ENCODE results near the gene HNF1A. TPM values are rescaled to one million over a fixed set of nuclear protein-coding genes. Genes with fewer than 3 reads are reported as not detected.

HNF1A gene
- polyA plus RNA-seq, 1 donor (not counting 4 experiments of a cell fraction or from before 2014, with no cell fraction given), result not detected

- no peaks in the 10 kb centered on the region for H3K4me1 ChIP-seq (ENCODE audit: control insufficient read depth, extremely low read depth, insufficient read depth, low read length)
- H4K20me1 ChIP-seq (ENCODE audit: control insufficient read depth, extremely low read depth, insufficient read depth, low read length), result no peaks in the 10 kb centered on the region
- no peaks in the 10 kb centered on the region for H3K9me1 ChIP-seq (ENCODE audit: control insufficient read depth, extremely low read depth, insufficient read depth, low read length)
- no peaks in the 10 kb centered on the region for H3K79me2 ChIP-seq (ENCODE audit: control insufficient read depth, insufficient read depth, low read length)
- no peak overlapping the region for H3K4me3 ChIP-seq (ENCODE audit: control insufficient read depth in 2 of 3, extremely low read depth in 1 of 3, insufficient read depth in 2 of 3, low read depth in 1 of 3, low read length in 3 of 3)
- peaks cover 5 to 12% of the 10 kb centered on the region in 2 experiments for H3K36me3 ChIP-seq (ENCODE audit: control insufficient read depth in 2 of 2, extremely low read depth in 1 of 2, insufficient read depth in 2 of 2, low read length in 2 of 2)
- no peak overlapping the region for H2AFZ ChIP-seq (ENCODE audit: control insufficient read depth, low read length)
- no peak overlapping the region for H3K4me2 ChIP-seq (ENCODE audit: control insufficient read depth, extremely low read depth, insufficient read depth, low read depth, low read length)
- FAIRE-seq (no peak), DNase-seq (ENCODE audit: low read depth, low spot score) (no peak)
- H3K27me3 ChIP-seq (ENCODE audit: control insufficient read depth, extremely low read depth, insufficient read depth, low read length), result no peaks in the 10 kb centered on the region
- dilution Hi-C loops (cut with MboI; ENCODE audit: extremely low pct_ligation_motif_present, low sequenced_read_pairs), result no loop called here
- no peak overlapping the region for H3K9ac ChIP-seq (ENCODE audit: control insufficient read depth, extremely low read depth, insufficient read depth, low read length)
- no peak overlapping the region for H3K27ac ChIP-seq (ENCODE audit: control insufficient read depth, insufficient read depth, low read length)
- TF ChIP-seq EZH2 (IDR thresholded peaks at IDR 0.05; ENCODE audit: low read length), result no peak
- TF ChIP-seq CTCF (optimal IDR thresholded peaks at IDR 0.05 in 1 of 3, IDR thresholded peaks at IDR 0.05 in 1 of 3, conservative IDR thresholded peaks at IDR 0.05 in 1 of 3; ENCODE audit: extremely low read depth in 1 of 3, insufficient read depth in 2 of 3, low read length in 3 of 3), result no peak
- no peaks in the 10 kb centered on the region for H3K9me3 ChIP-seq (ENCODE audit: control insufficient read depth, low read depth, low read length)
Observed at GRCh38 chr12:120999191-121000120, 21.1 kb downstream of the HNF1A start.

GRCh38 chr12:121000530-121000929, 22.2 kb downstream of the HNF1A start:
- H4K20me1 ChIP-seq (ENCODE audit: control insufficient read depth, extremely low read depth, insufficient read depth, low read length), result no peaks in the 10 kb centered on the region
- no peaks in the 10 kb centered on the region for H3K27me3 ChIP-seq (ENCODE audit: control insufficient read depth, extremely low read depth, insufficient read depth, low read length)
- no peak overlapping the region for H3K4me2 ChIP-seq (ENCODE audit: control insufficient read depth, extremely low read depth, insufficient read depth, low read depth, low read length)
- no peak overlapping the region for H2AFZ ChIP-seq (ENCODE audit: control insufficient read depth, low read length)
- TF ChIP-seq EZH2 (IDR thresholded peaks at IDR 0.05; ENCODE audit: low read length) (no peak), CTCF (optimal IDR thresholded peaks at IDR 0.05 in 1 of 3, IDR thresholded peaks at IDR 0.05 in 1 of 3, conservative IDR thresholded peaks at IDR 0.05 in 1 of 3; ENCODE audit: extremely low read depth in 1 of 3, insufficient read depth in 2 of 3, low read length in 3 of 3) (no peak)
- no peak overlapping the region for H3K27ac ChIP-seq (ENCODE audit: control insufficient read depth, insufficient read depth, low read length)
- H3K36me3 ChIP-seq (ENCODE audit: control insufficient read depth in 2 of 2, extremely low read depth in 1 of 2, insufficient read depth in 2 of 2, low read length in 2 of 2), result peaks cover 9 to 16% of the 10 kb centered on the region in 2 experiments
- H3K4me1 ChIP-seq (ENCODE audit: control insufficient read depth, extremely low read depth, insufficient read depth, low read length), result no peaks in the 10 kb centered on the region
- no peak overlapping the region for H3K9ac ChIP-seq (ENCODE audit: control insufficient read depth, extremely low read depth, insufficient read depth, low read length)
- no peaks in the 10 kb centered on the region for H3K9me1 ChIP-seq (ENCODE audit: control insufficient read depth, extremely low read depth, insufficient read depth, low read length)
- no peak for FAIRE-seq
- H3K79me2 ChIP-seq (ENCODE audit: control insufficient read depth, insufficient read depth, low read length), result no peaks in the 10 kb centered on the region
- no peak overlapping the region for H3K4me3 ChIP-seq (ENCODE audit: control insufficient read depth in 2 of 3, extremely low read depth in 1 of 3, insufficient read depth in 2 of 3, low read depth in 1 of 3, low read length in 3 of 3)
- dilution Hi-C loops (cut with MboI; ENCODE audit: extremely low pct_ligation_motif_present, low sequenced_read_pairs), result no loop called here
- H3K9me3 ChIP-seq (ENCODE audit: control insufficient read depth, low read depth, low read length), result no peaks in the 10 kb centered on the region
- no peak for DNase-seq (ENCODE audit: low read depth, low spot score)
